DMS153 (cell line): ENCODE results near the gene PSAP.
A peak's percentile ranks its signal among the peaks of the same experiment; 100 is the strongest.
"Not testable (repeated sequence)": the region's sequence is repeated elsewhere in the genome, so short reads cannot be mapped to it uniquely, and the experiment has no call there.

ENCODE experiments used
- DNase-seq: peaks from one replicate; lab custom pipeline; 2025; lab: John Stamatoyannopoulos, UW

The PSAP gene

DNA sequence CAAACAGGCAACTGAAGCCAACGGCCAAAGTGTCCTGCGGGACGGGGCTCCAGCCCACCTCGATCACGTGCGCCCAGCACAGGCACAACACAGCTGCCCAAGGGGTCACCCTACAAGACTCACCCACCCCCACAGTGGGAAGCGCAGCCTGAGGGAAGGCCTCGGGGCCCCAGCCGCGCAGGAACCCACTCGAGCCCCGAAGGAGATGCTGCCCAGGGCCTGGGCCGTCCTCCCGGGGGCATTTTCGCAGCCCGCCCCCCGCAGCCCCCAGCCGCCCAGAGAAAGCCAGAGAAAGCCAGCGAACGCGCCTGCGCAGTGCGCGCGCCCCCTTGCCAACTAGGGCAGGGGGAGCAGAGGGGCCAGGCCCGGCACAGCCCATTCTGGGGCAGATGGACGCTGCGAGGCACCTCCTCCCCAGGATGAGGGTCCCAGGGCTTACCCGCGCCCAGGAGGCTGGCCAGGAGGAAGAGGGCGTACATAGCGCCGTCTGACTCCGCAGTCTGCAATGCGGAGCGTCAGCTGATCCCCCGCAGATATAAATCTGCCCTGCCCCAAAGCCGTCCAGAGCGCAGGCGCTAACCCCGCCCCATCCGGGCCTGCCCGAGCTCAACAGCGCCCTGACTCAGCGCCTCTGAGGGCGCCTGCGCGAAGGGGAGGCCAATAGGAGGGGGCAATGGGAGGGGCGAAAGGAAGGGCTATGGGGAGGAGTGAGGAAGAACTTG is at the start of gene PSAP:
PSAP (minus strand) TSS at position 509 of the 722 bp plus-strand sequence; CDS start at position 479, 30 bp downstream.
- peak; percentile 93 for DNase-seq

DNA sequence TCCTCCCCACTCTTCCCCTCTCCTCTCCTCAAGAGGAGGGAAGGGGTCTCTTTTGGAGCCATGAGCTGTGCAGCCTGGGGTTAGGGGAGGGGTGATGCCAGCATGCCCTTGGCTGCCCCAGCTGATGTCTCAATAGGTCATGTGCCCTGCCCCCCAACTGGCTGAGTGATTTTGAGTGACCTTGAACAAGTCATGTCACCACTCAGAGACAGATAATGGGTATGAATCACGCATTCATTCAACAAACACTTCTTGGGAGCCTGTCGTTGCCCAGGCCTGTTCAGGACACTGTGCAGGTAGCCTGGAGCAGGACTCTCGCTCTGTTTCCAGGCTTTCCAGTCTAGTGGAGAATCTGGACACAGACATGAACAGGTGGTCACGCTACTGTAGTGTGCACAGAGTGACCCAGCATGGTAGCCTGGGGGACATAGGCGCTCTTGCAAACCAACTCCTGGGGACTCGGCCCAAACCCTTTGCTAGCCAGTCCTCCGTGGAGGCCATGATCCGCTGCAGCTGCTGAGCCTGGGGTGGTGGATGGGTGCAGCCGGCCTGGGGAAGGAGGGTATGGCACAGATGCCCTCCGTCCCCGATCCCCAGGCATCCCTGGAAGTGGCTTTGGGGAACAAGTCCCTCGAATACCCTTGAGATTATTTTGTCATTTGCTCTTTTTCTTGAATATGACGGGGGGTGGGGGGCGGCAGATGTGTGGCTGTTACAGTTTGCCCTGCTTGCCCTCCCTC is 49.6 kb upstream of the PSAP start:
- DNase-seq, result no peak

DNA sequence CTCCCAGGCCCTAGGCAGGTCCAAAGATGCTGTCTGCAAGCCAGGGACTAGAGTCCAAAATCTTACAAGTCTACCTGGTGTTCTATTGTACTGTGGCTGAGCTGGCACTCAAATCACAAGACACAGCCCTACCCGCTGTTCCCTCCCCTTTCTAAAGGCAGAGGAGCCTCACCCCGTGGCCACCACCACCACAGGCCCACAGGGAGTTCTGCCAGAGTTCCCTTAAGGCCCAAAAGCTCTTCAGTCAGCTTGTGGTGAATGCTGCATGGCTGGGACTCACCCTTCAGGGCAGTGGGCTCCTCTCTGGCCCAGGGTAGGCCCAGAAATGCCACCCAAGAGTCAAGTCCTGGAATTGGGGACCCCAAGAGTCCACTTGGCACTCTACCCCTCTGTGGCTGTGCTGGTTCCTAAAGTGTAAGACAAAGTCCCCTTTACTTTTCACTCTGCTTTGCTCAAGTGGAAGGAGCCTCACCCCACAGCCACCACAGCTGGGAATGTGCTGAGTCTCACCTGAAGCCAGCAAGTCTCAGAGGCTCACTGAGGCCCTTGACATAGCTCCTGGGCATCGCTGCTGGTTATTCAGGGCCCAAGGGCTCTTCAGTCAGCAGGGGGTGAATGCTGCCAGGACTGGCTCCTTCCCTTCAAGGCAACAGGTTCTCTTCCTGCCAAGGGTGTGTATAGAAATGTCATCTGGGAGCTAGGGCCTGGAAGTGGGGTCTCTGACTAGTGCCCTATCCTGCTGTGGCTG is 48.8 kb upstream of the PSAP start:
- DNase-seq, result no peak

DNA sequence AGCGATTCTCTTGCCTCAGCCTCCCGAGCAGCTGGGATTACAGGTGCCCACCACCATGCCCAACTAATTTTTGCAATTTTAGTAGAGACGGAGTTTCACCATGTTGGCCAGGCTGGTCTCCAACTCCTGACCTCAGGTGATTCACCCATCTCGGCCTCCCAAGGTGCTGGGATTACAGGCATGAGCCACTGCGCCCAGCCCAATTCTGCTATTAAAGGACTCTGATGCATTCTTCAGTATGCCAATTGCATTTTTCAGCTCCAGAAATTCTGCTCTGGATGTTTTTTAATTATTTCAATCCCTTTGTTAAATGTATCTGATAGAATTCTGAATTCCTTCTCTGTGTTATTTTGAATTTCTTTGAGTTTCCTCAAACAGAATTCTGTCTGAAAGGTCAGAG is 47.3 kb upstream of the PSAP start:
- DNase-seq, result not testable (repeated sequence)

DNA sequence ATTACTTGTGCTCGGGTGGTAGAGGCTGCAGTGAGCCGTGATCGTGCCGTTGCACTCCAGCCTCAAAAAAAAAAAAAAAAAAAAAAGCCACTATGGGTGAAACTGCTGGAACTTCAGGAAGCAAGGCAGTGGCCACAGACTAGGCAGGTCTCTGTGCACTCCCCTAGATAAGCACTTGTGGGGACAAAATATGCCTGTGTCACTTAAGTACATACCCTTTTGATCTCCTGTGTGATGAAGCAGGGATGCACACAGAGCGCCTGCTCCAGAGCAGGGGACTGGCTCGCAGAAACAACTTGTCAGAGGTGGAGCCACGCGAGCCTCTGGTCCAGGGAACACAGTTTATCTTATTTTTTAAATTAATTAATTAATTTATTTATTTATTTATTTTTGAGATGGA is 42.9 kb upstream of the PSAP start:
- DNase-seq, result no peak

DNA sequence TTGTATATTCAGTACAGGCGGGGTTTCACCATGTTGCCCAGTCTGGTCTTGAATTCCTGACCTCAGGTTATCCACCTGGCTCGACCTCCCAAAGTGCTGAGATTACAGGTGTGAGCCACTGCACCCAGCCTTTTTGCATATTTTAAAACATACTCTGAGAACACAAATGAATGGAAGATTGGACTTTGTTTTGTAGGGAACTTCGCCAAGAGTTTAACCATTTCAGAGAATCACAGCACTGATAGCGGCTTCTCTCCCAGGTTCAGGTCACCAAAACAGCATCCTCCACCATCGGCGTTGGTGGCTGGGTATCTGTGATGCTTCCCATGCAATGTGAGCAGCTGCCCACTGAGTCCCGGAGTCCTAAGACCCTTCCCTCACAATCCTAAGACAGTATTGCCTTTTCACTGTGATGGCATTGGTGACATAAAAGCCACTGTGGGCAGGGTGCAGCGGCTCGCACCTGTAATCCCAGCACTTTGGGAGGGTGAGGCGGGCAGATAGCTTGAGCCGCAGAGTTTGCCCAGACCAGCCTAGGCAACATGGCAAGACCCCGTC is 42.3 kb upstream of the PSAP start:
- no peak for DNase-seq

DNA sequence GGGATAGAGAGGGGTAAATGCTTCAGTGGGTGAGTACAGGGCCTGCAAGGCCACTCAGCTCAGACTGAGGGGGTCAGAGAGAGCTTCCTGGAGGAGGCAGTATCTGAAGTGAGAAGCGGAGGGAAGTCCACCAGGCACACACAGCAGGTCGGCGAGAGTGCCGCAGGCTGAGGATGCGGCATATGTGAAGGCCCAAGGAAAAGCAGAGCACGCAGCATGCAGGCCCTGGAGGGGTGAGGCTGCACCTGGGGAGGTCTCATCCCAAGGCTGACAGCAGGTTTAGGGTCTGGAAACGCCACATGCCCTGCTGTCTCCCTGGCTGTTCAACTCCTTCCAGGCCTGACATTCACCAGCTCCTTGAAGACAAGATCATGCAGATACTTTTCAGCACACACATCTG is 40.4 kb upstream of the PSAP start:
- DNase-seq, result no peak

DNA sequence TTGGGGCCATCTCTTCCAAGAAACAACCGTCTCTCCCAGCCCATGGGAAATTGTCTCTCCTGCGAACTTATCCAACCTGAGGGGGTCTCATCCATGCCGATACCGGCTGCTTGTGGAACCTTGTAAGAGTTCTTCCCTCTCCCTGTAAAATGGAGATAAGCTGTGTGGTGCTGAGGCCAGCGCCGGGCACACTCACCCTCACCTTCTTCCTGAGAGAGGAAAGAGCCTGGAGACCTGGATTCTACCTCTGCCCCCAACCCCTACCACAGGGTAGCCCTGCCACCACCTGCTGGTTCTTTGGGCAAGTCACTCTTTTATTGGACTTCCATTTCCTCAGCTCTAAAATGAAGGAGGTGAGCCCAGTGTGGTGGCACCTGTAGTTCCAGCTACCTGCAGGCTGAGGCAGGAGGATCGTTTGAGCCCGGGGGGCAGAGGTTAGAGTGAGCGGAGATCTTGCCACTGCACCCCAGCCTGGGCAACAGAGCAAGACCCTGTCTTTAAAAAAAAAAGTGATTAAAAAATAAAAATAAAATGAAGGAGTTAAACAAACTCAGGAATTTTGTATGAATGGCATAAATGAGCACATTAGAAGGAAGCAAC is 38.4 kb upstream of the PSAP start:
- DNase-seq, result no peak

DNA sequence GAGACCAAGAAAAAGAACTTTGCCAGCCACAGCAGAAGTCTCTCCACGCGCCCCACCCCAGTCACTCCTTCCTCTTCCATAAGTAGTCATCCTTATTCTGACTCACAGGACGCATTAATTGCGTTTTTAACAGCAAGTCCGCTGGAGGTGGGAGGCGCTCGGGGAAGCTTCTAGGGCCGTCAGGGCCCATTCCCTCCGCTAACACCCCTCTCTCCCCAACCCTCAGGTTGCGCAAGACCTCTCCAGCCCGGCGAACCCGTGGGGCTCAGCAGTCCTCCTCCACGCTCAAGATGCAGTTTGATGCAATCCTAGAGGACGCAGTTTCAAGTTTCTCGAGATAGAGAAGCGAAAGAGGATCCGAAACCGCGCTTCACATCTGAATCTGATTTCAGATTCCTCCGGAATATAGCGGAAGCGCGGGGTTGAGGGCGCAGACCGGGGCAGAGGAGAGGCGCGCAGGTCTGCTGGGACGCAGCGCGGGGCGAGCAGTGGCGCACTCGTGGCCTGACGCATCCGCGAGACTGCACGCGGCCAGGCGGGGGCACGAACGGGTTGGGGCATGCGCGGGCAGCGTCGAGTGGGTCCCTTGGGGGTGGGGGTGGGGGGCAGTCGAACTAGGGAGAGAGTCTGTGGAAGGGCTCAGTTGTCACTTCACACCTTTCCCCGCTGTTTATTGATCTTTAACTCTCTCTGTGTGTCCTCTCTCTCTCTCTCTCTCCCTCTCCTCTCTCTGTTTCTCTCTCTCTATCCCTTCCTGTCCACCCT is 37.8 kb upstream of the PSAP start:
- peak; percentile 11 for DNase-seq

DNA sequence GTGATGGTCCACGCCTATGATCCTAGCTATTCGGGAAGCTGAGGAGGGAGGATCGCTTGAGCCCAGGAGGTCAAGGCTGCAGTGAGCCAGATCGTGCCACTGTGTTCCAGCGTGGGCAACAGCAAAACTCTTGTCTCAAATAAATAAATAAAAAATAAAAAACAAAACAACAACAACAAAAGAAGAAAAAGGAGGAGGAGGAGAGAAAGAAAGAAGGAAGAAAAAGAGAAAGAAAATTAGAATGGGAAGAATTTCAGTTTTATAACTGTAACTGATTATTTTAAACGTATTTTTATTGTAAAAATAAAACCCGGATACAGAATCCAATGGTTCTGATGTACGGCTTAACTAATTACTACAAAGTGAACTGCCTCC is 37.2 kb upstream of the PSAP start:
- DNase-seq, result no peak

DNA sequence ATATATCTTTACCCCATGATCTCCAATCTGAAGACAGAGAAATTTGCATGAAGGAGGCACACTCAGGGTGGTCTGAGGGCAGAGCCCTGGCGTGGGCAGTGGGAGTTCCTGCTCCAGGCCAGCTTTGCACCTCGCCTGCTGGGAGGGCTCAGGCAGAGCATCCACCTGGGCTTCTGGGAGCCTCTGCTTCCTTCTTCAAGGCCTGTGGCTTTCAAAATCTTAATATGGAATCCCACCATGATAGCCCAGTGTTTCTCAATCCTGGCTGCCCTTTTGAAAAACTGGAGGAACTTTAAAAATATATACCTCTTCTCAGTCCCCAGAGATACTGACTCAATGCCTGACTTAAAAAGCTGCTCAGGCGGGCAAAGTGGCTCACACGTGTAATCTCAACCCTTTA is 36.7 kb upstream of the PSAP start:
- DNase-seq, result no peak

DNA sequence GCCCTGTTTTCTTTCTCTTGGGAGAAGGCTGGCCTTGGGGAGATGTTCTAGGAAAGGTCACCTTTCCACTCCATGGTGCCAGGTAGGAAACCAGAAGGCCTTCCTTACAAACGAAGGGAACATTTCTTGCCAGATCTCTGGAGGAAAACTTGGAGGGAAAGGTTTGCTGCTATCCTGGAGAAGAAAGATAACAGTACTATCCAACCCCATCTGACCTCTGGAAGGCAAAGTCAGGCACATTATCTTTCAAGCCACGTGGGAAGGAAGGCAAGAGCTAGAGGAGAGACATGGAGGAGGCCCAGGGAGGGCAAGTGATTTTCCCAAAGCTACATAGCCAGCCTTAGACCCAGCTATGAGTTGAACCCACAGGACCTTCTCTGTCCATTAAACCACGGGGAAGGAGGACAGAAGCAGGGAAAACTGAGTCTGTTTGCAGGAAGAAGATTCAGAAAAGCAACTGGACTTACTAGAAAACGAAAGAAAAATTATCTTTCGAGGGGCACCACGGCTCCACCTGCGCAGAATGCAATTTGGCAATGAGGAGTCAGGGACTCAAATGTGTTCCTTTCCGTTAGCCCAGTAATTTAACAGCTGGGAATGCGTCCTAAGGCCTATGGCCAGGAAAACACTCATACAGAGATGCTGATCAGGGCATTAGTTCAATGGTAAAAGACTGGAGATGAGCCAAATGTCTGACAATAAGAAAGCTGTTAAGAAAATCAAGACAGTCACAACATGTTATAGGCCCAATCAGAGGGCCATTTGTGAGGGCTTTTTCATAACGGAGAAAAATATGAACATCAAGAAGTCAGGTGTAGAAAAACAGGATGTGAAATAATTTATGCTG is 32.0 kb upstream of the PSAP start:
- no peak for DNase-seq

DNA sequence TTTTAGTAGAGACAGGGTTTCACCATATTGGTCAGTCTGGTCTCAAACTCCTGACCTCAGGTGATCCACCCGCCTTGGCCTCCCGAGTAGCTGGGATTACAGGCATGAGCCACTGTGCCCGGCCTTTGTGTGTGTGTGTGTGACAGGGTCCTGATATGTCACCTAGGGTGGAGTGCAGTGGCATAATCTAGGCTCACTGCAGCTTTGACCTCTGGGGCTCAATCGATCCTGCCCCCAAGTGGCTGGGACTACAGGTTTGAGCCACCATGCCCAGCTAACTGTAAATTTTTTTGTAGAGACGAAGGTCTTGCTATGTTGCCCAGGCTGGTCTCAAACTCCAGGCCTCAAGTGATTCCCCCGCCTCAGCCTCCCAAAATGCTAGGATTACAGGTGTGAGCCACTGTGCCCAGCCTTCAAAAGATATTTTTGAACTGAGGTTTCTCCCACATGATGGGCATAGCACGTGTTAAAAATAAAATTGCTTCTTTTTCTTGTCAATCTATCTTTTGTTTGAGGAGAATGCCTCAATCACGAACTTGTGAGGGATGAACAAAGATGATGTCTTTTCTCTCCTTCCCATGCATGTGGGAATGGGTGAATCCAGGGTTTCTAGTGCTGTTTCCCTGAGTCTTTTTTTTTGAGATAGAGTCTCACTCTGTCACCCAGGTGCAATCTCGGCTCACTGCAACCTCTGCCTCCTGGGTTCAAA is 30.8 kb upstream of the PSAP start:
- no peak for DNase-seq

DNA sequence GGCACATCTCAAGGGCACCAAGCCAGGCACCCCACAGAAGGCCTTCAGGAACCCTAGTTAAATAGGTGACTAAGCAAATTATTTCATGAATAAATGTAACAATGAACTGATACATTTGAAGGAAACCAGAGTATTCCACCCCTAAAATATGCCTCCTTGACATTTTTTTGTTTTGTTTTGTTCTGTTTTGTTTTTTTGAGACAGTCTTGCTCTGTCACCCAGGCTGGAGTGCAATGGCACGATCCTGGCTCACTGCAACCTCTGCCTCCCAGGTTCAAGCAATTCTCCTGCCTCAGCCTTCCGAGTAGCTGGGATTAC is 30.2 kb upstream of the PSAP start:
- not testable (repeated sequence) for DNase-seq

DNA sequence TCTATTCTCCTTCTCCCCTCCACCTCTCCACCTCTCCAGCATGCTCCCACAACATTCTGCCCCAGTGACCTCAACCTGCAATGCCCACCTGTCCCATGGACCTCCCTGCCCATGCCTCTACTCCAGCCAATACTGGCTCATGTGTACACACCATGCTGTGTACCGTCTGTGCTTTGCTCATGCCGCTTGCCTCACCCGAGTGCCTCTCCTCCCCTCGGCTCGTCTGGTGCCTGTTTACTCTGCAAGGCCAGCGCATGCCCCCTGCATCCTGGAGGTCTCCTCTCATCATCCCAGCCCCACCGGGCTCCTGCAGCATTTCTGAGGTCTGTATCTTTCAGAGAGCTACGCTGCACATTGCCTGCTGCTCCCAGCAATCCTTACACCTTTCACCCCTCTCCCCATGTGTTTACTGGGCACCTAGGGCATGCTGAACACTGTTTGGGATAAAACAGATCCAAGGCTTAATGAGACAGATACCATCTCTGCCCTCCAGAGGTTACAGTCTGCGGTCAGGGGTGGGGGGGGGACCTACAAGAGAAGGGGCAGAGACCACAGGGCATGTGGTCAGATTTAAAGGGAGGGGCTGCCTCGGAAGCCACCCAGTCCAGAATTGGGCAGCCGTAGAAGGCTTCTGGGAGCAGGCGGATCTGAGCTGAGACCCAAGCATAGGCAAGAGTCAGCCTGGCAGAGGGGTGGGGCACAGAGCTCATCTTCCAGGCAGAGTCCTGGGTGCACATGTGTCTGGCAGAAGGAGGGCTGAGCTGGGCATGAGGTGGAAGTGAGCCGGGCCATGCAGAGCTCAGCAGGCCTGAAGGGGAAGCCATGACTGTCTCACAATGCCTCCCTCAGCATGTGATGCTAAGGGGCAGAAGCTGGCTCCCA is 29.6 kb upstream of the PSAP start:
- no peak for DNase-seq

DNA sequence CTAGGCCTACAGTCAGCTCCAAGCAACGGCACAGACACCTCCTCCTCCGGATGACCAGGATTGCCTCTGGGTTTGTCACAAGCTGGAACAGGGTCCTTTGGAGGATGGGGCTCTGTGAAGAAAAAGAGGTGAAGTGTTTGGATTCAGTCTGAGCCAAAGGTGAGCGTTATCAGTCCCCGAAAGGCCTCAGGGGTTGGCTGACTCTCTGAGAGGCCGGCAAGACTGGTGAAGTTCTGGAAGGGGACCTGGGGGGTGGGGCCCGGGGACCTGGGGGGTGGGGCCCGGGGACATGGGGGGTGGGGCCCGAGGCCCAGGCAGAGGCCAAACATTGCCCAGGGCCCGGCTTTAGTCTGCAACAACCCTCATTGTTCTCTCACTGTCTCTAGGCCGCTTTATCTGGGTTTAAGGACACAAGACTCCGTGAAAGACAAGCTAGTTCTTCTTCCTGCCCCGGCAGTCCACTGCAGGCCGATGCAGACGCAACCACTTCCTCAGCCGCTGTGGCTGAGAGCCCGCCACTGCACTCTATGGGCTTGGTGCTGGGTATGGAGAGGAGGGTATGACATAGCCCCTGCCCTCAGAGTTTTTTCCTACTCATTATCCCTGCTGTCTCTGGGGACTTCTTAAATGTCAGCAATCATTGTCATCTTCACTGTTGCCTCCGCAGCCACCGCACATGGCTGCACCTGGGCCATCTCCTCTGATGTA is 27.4 kb upstream of the PSAP start:
- no peak for DNase-seq

DNA sequence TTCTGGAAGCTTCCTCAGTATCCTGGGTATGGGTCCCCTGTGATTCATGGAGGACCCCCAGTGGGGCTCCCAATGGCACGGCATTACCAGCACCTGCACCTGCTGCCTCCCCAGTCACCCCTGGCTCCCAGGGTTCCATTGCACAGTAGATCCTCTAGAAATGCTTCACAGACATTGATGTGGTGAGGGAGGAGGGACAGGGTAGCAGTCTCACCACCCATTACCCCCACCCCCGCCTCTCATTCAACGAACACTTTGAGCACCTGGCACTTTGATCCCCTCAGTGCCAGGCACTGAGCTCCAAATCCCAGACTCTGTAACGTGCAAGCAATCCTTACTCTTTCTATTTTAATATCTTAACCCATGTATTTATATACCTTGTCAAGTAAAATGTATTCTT is 26.8 kb upstream of the PSAP start:
- DNase-seq, result no peak

DNA sequence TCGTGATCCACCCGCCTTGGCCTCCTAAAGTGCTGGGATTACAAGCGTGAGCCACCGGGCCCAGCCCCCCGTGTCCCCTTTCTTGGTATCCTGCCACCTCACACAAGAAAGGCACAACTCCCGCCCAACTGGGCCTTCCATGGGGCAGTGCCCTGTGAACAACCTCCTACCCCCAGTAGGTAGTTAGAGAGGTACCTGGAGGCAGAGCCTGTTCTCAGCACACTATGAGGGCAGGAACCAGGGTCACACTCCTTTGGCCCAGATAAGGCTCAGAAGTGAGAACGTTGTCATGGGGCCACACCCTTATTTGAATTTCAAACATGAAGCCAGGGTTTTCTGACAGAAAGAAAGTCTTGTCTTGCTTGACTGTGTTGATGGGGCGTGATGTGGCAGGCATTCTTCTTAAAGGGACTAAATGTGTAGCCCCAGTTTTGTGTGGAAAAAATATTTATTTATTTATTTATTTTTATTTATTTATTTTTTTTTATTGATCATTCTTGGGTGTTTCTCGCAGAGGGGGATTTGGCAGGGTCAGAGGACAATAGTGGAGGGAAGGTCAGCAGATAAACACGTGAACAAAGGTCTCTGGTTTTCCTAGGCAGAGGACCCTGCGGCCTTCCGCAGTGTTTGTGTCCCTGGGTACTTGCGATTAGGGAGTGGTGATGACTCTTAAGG is 23.8 kb upstream of the PSAP start:
- DNase-seq, result not testable (repeated sequence)
